Ammon's horn (tissue), 1 donor: ENCODE results near the gene TGFBR2.

Experiments used
- DNase-seq: peaks from one replicate; pipeline ENCODE4 v3.0.0-alpha.2; 2016; ENCODE audit warnings: low spot score

Gene TGFBR2

DNA sequence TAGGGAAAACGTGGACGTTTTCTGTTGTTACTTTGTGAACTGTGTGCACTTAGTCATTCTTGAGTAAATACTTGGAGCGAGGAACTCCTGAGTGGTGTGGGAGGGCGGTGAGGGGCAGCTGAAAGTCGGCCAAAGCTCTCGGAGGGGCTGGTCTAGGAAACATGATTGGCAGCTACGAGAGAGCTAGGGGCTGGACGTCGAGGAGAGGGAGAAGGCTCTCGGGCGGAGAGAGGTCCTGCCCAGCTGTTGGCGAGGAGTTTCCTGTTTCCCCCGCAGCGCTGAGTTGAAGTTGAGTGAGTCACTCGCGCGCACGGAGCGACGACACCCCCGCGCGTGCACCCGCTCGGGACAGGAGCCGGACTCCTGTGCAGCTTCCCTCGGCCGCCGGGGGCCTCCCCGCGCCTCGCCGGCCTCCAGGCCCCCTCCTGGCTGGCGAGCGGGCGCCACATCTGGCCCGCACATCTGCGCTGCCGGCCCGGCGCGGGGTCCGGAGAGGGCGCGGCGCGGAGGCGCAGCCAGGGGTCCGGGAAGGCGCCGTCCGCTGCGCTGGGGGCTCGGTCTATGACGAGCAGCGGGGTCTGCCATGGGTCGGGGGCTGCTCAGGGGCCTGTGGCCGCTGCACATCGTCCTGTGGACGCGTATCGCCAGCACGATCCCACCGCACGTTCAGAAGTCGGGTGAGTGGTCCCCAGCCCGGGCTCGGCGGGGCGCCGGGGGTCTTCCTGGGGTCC lies at the start of gene TGFBR2:
TSS of gene TGFBR2 (plus strand) at position 301 of the 731 bp plus-strand sequence. CDS start at position 584, 283 bp downstream.
- DNase-seq = peak; percentile 84

DNA sequence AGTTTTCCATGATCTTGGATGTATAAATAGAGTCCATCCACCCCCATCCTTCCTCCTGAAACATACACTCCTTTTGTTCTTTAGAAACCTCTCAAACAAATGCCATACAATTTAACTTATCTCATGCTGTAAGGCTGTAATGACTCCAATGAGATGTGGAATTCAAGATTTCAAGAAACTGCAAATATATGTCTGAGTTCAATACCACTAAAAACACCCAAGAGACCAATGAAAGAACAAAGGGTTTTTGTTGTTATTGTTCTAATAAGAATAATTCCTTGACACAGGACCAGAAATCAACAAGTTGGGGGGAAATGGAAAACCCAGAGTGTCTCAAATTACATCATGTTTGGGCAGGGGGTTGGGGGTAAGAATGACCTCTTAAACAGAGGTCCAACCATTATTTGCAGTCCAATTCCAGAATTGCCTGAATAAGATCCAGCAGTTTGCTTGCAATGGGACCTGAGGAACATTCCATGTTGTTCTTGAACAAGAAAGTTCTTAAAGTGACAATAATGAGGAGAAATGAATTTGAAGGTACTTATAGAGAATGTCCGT lies 48.6 kb upstream of the TGFBR2 start:
- no peak for DNase-seq

DNA sequence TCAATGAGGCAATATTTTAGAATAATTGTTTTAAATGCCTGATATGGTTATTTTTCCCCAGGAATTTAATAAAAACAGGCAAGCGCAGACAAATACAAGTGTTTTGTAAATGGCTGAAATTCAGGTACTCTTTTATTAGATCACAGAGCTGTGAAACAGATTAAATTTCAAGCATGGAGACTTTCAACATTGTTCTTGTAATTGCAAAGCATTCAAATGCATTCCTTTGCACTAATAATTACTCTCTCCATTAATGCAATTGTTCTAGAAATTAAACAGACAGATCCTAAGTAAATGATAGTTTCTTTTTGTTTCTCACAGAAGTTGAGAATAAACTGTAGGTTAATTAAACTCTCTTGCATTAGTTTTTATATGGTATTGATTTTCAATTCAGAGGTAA lies 42.4 kb upstream of the TGFBR2 start:
- DNase-seq = no peak

DNA sequence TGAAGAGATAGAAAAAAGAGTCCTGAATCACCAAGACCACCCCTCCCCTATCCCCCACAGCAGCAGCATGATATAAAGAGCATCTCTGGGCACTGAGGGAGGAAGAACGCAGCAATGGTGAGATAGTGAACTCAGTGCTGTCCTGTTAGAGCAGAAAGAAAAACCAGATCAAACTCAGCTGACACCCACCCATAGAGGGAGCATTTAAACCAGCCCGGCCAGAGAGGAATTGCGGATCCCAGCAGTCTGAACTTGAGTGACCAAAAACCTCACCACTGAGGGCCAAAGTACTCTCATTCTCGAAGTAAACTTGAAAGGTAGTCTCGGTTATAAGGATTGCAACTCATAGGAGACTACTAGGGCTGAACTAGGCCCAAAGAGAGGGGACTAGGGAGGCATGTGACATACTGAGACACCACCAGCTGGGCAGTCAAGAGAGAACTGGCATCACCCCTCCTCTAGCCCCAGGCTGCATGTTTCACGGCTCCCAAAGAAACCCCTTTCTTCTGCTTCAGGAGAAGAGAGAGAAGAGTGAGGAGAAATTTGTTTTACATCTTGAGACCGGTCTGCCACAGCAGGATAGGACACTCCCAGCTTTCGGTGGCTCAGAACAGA lies 39.2 kb upstream of the TGFBR2 start:
- DNase-seq = peak; percentile 8

DNA sequence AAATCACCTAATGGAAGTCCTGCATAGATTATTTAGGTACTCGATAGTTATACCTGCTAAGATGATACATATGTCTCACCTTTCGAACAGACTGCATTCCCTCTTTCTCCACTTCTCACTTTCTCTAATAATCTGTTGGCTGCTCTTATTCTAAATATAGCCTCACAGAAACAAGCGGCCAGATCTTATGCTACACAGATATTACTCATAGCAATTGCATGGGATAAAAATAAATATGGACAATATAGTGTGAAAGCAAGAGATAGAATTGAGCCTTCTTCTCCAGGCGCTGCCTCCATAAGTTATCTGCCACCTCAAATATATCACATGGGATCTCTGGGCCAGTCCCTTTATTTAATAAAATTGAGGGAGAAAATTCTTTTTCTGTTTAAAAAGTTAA lies 29.5 kb upstream of the TGFBR2 start:
- no peak for DNase-seq

DNA sequence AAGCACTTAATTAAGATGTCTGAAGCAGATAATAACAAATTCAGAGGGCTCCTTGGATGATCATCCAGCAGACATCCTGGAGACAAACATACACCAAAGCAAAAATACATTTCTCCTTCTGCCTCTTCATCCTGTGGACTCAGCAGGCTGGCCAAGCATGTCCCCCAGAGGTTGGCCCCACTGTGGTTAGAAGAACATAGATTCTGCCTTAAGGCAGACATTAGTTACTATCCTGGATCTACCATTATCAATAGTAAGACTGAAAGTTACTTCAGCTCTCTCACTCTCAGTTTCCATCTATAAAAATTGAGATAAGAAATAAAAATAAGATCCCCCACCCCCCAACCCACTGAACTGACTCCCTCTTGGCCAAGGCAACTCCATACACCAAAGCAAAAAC lies 28.6 kb upstream of the TGFBR2 start:
- no peak for DNase-seq

DNA sequence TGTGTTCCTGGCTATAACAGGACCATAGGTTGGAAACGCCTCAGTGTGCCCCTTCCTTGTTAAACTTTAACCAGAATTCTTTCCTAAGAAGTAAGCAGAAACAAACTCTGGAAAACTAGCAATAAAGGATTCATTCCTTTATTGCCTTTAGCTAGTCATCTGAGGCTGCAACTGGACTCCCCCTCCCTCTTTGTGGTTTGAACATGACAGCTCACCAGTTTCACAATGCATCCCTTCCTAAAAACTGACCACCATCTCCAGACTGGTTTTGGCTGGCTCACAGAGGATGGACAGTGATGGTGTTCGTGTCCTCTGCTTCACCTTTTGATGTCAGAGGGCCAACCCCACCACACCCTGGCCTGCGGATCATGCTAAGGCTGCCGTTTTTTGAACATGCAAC lies 27.9 kb upstream of the TGFBR2 start:
- peak; percentile 48 for DNase-seq

DNA sequence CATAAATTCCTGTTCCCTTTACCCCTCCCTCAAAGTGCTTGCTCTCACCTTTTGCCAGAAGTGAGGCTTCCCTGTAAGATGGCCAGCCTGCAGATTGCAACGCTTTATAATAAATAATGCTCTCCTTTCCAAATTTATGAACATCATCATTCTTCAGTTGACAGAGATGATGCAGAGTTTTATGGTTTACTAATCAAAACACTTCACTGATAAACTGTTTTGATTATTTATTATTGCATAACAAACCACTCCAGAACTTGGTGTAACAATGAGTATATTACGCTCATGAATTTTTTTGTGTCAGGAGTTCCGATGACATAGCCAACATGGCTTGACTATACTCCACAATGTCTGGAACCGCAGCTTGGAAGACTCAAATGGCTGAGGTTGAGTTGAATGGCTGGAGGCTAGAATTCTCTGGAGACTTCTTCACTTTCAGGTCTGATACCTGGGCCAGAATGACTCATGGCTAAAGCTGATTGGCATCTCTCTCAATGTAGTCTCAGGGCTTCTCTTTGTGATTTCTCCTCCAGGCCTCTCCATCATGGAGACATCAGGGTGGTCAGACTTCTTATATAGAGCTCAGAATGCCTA lies 27.3 kb upstream of the TGFBR2 start:
- no peak for DNase-seq

DNA sequence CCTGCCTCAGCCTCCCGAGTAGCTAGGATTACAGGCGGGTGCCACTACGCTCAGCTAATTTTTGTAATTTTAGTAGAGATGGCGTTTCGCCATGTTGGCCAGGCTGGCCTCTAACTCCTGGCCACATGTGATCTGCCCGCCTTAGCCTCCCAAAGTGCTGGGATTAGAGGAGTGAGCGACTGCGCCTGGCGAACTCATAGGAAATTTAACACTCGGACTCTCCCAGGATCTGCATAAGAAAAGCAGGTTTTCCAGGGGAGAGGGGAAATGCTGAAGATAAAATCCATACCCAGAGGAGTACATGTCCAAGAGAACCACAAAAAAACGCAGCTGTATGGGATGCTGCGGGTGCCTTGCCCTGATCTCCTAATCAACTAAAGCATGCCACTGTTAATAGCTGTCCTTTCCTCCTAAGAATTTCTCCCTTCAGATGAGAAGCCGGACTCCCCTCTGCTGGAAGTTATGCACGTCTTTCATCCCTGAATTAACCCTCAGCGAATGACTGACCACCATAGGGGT lies 25.3 kb upstream of the TGFBR2 start:
- DNase-seq = no peak

DNA sequence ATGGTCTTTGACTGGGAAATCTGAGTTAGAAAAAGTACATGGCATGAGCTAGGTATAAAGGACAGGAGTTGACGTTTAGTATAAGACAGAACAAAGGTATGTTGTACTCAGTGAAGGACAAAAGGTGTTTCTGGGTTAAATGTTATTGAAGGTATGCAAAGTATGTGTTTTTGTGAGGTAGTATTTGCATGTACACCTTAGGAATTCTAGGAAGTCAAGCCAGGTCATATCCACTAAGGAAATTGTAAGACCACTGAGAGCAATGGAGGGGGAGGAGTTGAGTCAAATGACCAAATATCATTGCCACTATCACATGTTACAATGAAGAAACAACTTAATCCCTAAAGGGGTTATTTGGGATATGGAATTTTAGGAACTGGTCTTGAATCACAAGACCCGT lies 24.4 kb upstream of the TGFBR2 start:
- no peak for DNase-seq

DNA sequence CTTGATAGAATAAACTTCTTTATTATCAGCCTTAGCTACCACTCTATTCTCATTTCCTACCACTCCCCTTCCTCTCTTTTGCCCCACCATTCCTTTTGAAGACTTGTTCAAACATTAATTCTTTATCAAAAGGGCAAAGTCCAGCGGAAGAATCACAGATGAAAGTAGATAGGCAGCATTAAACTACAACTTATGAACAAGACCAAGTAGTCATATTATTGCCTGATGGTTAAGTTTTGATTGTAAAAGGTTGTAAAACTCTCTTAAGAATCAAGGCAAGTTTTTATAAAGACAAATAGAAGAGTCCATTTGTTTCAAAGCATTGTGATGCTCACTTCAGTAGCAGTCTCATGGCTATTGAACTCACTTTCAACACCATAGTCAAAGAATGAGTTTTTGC lies 22.4 kb upstream of the TGFBR2 start:
- DNase-seq = no peak

DNA sequence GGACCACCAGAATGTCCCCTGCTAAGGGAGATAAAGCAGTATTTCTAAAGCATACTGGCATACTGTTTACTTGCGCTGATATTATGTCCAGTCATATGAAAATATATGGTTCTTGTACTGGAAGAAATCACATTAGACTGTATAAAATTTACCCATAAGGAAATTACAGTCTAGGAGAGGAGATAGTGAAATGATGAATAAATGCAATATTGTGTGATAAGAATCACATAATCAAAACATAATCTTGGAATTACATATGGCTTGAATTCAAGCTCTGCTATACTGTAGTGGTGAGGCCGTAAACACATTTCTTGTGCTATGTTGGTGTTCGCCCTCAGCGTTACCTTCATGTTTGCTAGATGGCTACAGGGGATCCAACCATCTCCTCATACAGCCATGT lies 20.7 kb upstream of the TGFBR2 start:
- DNase-seq = no peak

DNA sequence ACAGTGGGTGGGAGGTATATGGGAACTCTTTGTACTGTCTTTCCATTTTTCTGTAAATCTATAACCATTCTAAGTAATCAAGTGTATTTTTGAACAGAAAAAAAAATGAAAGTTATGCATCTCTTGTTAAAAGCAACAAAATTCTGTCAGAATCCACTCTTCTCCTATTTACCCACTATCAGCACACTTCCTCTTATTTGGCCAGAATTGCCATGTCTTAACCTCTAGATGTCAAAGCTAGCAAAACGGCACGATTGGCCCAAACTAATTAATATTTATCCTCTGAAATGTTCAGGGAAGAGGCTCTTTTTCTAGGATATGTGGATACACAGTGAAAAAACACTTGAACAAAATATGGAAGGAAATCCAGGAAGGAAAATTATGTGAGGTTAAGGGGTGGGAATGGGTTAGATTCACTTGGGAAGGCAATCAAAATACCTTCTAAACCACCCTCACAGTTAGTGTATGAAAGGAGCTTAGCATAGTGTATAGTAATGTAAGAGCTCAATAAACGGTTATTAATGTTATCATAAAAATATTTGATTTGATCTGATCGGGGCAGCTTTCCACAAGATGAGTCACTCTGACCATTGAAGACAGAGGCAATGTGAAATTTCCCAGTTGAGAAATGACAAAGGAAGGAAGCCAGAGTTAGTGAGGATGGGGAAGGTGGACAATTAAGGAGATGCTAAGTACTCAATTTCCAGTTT lies 20.1 kb upstream of the TGFBR2 start:
- no peak for DNase-seq

DNA sequence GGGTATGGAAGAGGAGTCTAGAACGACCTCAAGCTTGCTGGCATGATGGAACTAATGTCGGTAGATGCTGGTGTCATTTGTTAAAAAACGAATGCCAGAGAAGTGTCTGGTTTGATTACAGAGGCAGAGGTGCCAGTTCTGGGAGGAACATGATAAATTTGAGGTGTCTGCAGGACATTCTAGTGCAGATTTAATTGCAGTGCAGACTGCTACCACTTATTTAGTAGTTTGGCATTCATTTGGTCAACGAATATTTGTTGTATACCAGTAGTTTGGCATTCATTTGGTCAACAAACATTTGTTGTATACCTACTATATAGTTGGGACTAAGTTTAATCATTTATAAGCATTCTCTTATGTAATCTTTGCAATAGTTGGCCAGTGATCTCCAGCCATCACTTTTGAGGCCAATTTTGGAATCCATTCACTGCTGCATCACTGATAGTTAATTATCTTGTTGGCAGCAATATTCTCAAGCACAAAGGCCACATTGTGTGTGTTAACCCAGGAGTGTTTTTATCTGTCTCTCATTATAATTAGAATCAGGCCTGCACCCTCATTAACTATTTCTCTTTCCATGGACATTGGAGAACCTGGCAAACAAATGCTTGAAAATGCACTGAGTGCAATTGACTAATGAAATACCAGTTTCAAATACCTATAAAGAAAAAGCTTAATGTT lies 19.5 kb upstream of the TGFBR2 start:
- DNase-seq = no peak

DNA sequence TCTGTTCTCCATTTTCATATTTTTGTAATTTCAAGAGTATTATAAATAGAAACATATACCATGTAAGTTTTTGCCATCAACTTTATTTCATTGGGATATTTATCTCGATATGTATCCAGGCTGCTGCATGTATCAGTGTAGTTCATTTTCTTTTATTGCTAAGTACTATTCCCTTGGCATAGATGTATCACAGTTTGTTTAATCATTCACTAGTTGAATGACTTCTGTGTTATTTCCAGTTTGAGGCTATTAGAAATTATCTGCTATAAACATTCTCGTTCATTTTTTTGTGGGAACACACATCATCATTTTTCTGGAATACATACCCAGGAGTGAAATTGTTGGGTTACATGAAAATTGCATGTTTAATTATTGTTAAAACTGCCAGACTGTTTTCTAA lies 18.5 kb upstream of the TGFBR2 start:
- DNase-seq = no peak

DNA sequence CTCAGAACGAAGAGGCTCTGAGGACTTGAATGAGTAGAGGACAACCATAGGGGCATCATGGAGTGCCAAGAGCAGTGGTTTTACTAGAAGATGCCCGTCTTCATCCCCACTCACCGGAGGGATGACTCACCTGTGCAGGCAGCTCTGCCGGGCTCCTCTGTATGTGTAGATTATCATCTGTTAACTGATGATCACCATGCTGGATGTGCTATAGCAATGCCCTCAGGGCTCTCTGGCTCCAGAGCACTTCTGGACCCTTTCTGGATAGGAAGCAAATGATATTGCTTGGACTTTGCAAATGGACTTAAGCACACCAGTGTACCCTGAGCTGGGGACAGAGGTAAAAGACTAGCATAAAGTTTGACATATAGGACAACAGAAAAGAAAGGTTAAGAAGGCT lies 10.2 kb upstream of the TGFBR2 start:
- no peak for DNase-seq

DNA sequence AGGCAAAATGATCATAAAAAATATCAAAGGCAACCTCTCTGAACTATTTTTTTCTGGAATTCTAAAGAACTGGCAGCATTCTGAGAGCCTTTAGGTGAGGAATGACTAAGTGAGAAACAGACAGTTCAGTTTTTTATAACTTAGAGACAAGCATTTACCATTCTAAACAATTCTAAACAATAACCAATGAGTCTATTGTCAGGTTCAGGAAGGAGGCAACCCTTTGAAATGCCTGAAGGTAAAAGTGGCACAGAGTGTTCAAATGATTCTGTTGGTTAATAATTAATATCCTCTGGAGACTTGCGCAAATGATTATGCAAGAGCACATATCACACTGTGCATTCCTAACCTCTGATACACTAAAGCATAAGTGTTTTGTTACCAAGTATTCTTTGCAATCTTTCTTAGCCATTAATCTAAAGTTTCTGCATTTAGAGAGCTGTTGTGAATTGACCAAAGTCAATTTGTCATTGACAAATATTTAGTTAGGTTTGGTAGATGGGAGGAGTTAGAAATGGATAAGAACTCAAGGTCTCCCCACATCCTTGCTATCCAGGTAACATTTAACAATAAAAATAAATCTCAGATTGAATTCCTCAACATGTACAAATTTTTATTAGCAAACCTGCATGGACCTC lies 9.2 kb upstream of the TGFBR2 start:
- no peak for DNase-seq

DNA sequence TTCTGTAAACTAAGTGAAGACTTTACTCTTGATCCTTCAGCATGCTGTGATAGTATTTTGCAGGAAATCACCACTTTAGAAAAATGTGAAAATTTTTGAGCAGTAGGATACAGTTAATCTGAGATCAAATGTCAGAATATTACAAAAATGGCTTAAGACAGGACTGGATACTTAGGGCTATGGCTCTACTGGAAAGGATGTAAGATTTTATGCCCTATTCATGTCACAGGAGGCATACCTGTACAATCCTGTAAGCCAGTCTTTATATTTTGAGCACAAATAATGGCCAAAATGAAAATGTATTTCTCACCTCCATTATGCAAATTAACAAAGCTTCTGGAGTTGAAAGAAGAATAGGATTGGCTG lies 8.6 kb upstream of the TGFBR2 start:
- DNase-seq = no peak

DNA sequence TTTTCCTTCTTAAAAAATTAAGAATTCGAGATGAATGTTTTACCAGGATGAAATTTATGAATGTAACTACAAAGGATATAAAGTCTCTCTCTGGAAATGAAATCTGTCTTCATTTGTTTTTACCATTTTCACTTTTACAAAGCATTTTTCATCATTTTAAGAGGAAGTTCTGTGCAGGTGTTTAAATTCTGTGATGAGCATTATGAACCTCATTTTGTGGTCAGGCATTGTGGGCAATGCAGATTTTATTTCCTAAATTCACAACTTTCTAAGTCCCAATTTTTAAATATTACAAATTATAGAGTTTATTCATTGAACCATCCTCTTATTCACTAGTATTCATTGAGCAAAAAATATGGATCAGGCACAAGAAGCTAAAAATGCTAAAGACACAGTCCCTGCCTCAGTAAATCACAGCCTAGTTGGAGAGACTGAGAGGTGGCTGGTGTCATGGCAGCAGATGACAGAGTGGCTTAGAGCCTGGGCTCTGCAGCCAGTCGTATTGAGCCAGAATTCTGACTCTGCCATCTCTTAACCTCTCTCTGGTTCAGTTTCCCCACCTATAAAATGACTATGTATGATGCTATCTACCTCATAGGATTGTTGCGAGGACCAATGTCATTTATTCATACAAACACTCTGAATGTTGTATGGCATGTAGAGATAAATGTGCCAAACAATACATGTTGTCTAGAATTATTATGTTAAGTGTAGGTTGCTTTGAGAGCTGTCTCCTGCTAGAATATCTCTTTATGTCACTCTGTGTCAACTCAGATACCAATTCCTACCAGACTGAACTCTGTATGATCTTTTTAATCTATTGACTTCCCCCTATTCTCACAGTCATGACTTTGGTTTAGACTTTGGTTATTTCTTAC lies 7.5 kb upstream of the TGFBR2 start:
- no peak for DNase-seq

DNA sequence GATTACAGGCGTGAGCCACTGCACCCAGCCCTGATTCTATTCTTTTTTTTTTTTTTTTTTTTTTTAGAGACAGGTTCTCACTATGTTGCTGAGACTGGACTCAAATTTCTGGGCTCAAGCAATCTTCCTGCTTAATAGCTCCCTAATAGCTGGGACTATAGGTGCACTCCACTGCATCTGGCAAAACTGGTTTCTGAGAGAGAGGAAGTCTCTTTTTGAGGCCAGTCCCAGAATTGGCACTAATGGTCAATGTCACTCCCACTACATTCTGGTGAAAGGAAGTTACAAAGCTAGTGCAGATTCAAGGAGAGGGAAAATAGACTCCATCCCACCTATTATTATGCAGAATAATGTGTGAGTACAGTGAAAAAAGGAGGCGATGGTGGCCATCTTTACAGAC lies 5.8 kb upstream of the TGFBR2 start:
- no peak for DNase-seq
